H9 (cell line): Measurements from ENCODE around the gene LIPA. TPM values are rescaled to one million over a fixed set of nuclear protein-coding genes. Genes with fewer than 3 reads are reported as not detected.

Experiments
- DNase-seq: peaks from one replicate; pipeline ENCODE4 v3.0.0-alpha.2; 2017
- H2AFZ ChIP-seq: one replicate; pipeline ENCODE4 v1.6.1; 2013; ENCODE audit warnings: mild to moderate bottlenecking, low read length, control low read depth, moderate library complexity
- H2AK5ac ChIP-seq: 2 replicates; pipeline ENCODE4 v1.6.1; 2013; ENCODE audit warnings: low read length, control low read depth, mixed read lengths; ENCODE audit not compliant: insufficient read length
- H2BK120ac ChIP-seq: one replicate; pipeline ENCODE4 v1.6.1; 2013; ENCODE audit warnings: low read depth, mild to moderate bottlenecking, low read length, control low read depth, inconsistent platforms; ENCODE audit not compliant: poor library complexity, severe bottlenecking
- H2BK12ac ChIP-seq: 2 replicates; pipeline ENCODE4 v1.6.1; 2013; ENCODE audit warnings: low read length, control low read depth, mixed read lengths, low read depth; ENCODE audit not compliant: insufficient read length
- H2BK15ac ChIP-seq: 2 replicates; pipeline ENCODE4 v1.6.1; 2013; ENCODE audit warnings: low read depth, low read length, control low read depth
- H2BK20ac ChIP-seq: one replicate; pipeline ENCODE4 v1.6.1; 2013; ENCODE audit warnings: low read depth, mild to moderate bottlenecking, low read length, control low read depth, inconsistent platforms; ENCODE audit not compliant: poor library complexity, severe bottlenecking
- H2BK5ac ChIP-seq: 2 replicates; pipeline ENCODE4 v1.6.1; 2013; ENCODE audit warnings: low read length, control low read depth, mixed read lengths; ENCODE audit not compliant: insufficient read length
- H3K14ac ChIP-seq: 2 replicates; pipeline ENCODE4 v1.6.1; 2013; ENCODE audit warnings: low read length, control low read depth; ENCODE audit not compliant: insufficient read depth
- H3K18ac ChIP-seq: 2 replicates; pipeline ENCODE4 v1.6.1; 2013; ENCODE audit warnings: low read depth, mild to moderate bottlenecking, mixed read lengths, low read length, control low read depth; ENCODE audit not compliant: insufficient read length
- H3K23ac ChIP-seq: 2 replicates; pipeline ENCODE4 v1.6.1; 2013; ENCODE audit warnings: low read length, control low read depth, mixed read lengths, low read depth; ENCODE audit not compliant: insufficient read length
- H3K23me2 ChIP-seq: 2 replicates; pipeline ENCODE4 v1.6.1; 2013; ENCODE audit warnings: low read depth, mild to moderate bottlenecking, mixed read lengths, low read length, control low read depth; ENCODE audit not compliant: insufficient read length, poor library complexity, severe bottlenecking
- H3K27ac ChIP-seq: 2 replicates; pipeline ENCODE4 v1.5.1; 2013; ENCODE audit warnings: low read length, control low read depth, mixed read lengths, low read depth; ENCODE audit not compliant: insufficient read length
- H3K27me3 ChIP-seq: 2 replicates; pipeline ENCODE4 v1.6.1; 2013; ENCODE audit warnings: low read length, control low read depth, inconsistent platforms; ENCODE audit not compliant: insufficient read depth
- H3K4ac ChIP-seq: 2 replicates; pipeline ENCODE4 v1.6.1; 2013; ENCODE audit warnings: low read depth, mild to moderate bottlenecking, control low read depth, inconsistent platforms, low read length, moderate library complexity
- H3K4me1 ChIP-seq: 2 replicates; pipeline ENCODE4 v1.6.1; 2013; ENCODE audit warnings: low read length, control low read depth, inconsistent platforms; ENCODE audit not compliant: insufficient read depth
- H3K4me2 ChIP-seq: 2 replicates; pipeline ENCODE4 v1.6.1; 2013; ENCODE audit warnings: low read length, control low read depth, mixed read lengths; ENCODE audit not compliant: insufficient read length, insufficient read depth
- H3K56ac ChIP-seq: 2 replicates; pipeline ENCODE4 v1.6.1; 2013; ENCODE audit warnings: low read depth, mild to moderate bottlenecking, mixed read lengths, low read length, control low read depth; ENCODE audit not compliant: insufficient read length
- H3K79me1 ChIP-seq: 2 replicates; pipeline ENCODE4 v1.6.1; 2013; ENCODE audit warnings: low read depth, mild to moderate bottlenecking, moderate library complexity, low read length, control low read depth, inconsistent platforms; ENCODE audit not compliant: insufficient read depth, poor library complexity, severe bottlenecking
- H3K79me2 ChIP-seq: 2 replicates; pipeline ENCODE4 v1.6.1; 2013; ENCODE audit warnings: low read length, control low read depth, inconsistent platforms; ENCODE audit not compliant: insufficient read depth
- H3K9ac ChIP-seq: 2 replicates; pipeline ENCODE4 v1.6.1; 2013; ENCODE audit warnings: low read length, control low read depth, mixed read lengths; ENCODE audit not compliant: insufficient read length; ENCODE audit errors: extremely low read depth
- H3K9me3 ChIP-seq: one replicate; pipeline ENCODE4 v1.6.1; 2013; ENCODE audit warnings: low read depth, low read length, inconsistent platforms; ENCODE audit not compliant: control insufficient read depth
- H3T11ph ChIP-seq: one replicate; pipeline ENCODE4 v1.6.1; 2013; ENCODE audit warnings: mild to moderate bottlenecking, low read length, control low read depth, inconsistent platforms
- H4K20me1 ChIP-seq: one replicate; pipeline ENCODE4 v1.6.1; 2013; ENCODE audit not compliant: control insufficient read depth, insufficient read length, insufficient read depth
- H4K5ac ChIP-seq: 2 replicates; pipeline ENCODE4 v1.6.1; 2013; ENCODE audit warnings: low read depth, mild to moderate bottlenecking, mixed read lengths, low read length, control low read depth; ENCODE audit not compliant: insufficient read length
- H4K8ac ChIP-seq: replicated peaks from 2 replicates; pipeline ENCODE4 v1.6.1; 2013; ENCODE audit warnings: low read length, control low read depth, mixed read lengths, low read depth; ENCODE audit not compliant: insufficient read length
- H4K91ac ChIP-seq: 2 replicates; pipeline ENCODE4 v1.6.1; 2013; ENCODE audit warnings: low read depth, mild to moderate bottlenecking, moderate library complexity, mixed read lengths, low read length, control low read depth; ENCODE audit not compliant: insufficient read length
- H3K27ac Mint-ChIP-seq, 3 experiments: 2 replicates in 2 of 3; 3 replicates in 1 of 3; pipeline ENCODE4 v1.8.0; 2020 to 2021; ENCODE audit warnings: mixed read lengths in 3 of 3, mild to moderate bottlenecking in 1 of 3, moderate library complexity in 1 of 3
- H3K27me3 Mint-ChIP-seq: 2 replicates; pipeline ENCODE4 v1.8.0; 2021; ENCODE audit warnings: low read depth, mild to moderate bottlenecking, moderate library complexity, mixed read lengths
- H3K36me3 Mint-ChIP-seq, 3 experiments: 2 replicates in 2 of 3; 3 replicates in 1 of 3; pipeline ENCODE4 v1.8.0; 2020 to 2021; ENCODE audit warnings: low read depth in 3 of 3, mixed read lengths in 3 of 3; ENCODE audit not compliant: insufficient read depth in 1 of 3
- H3K4me1 Mint-ChIP-seq, 2 experiments: 2 replicates each; pipeline ENCODE4 v1.8.0; 2020; ENCODE audit warnings: mixed read lengths in 2 of 2
- H3K4me3 Mint-ChIP-seq, 2 experiments: 2 replicates in 1 of 2; 3 replicates in 1 of 2; pipeline ENCODE4 v1.8.0; 2020 to 2021; ENCODE audit warnings: mild to moderate bottlenecking in 2 of 2, mixed read lengths in 2 of 2, moderate library complexity in 1 of 2
- H3K9me3 Mint-ChIP-seq, 2 experiments: 2 replicates in 1 of 2; 3 replicates in 1 of 2; pipeline ENCODE4 v1.8.0; 2020; ENCODE audit warnings: mild to moderate bottlenecking in 2 of 2, mixed read lengths in 2 of 2, moderate library complexity in 1 of 2
- WGBS: extraction: QIAGEN DNeasy Blood & Tissue Kit; methylation state at CpG from one replicate; pipeline ENCODE4 v1.1.7; 2013; ENCODE audit warnings: missing lambda C conversion rate, low lambda C conversion rate, mixed read lengths; ENCODE audit not compliant: insufficient read length; ENCODE audit errors: extremely low coverage; 5-methylcytosine and 5-hydroxymethylcytosine counted together
- total RNA-seq: library from RNA; stranded (reverse); gene quantifications from 2 replicates; pipeline ENCODE4 v1.2.1, GENCODE V29; 2021
- TF ChIP-seq, protein P1 (sequence below): fragments of 200-600 bp; sonication (generic); conservative IDR thresholded peaks from 3 replicates; pipeline ENCODE4 v1.8.0; 2021; ENCODE audit warnings: antibody characterized with exemption, mild to moderate bottlenecking

The LIPA gene
- total RNA-seq, 1 experiment from 2014 or later, result 20.9 TPM

DNA sequence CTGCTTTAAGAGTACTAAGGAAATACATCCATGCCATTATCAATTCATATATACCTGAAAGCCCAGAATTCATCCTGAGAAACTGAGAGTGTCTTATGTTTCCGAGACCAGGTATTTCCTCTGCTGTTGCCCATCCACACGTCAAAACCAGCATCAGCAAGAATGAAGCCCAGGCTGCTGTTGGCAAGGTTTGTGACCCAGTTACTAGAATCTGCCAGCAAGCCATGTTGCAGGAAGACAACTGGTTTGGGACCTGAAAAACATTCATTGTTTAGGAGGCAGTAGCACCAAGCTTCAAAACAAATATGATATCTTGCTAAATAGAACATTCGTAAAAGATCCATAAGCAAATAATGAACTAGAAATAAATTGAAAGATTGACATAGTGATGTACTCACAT is 23.4 kb downstream of the LIPA start:
- Histone ChIP-seq H4K20me1 (no peaks in the 10 kb centered on the region), H3K27me3 (no peaks in the 10 kb centered on the region), H3K4me2 (no peak overlapping the region), H3T11ph (no peak overlapping the region), H3K4me1 (no peaks in the 10 kb centered on the region), H3K4ac (no peak overlapping the region), H4K5ac (no peak overlapping the region), H3K9ac (no peak overlapping the region), H3K9me3 (peaks cover 7% of the 10 kb centered on the region), H3K23me2 (no peaks in the 10 kb centered on the region), H2BK120ac (no peak overlapping the region), H2BK15ac (no peak overlapping the region), H2AK5ac (no peak overlapping the region), H3K27ac (no peak overlapping the region), H2BK12ac (no peak overlapping the region), H3K56ac (no peak overlapping the region), H4K91ac (no peak overlapping the region), H3K14ac (no peak overlapping the region), H3K18ac (no peak overlapping the region), H3K79me1 (no peaks in the 10 kb centered on the region), H3K23ac (no peak overlapping the region), H2AFZ (no peak overlapping the region), H2BK20ac (no peak overlapping the region), H4K8ac (no peak overlapping the region), H3K79me2 (no peaks in the 10 kb centered on the region), H2BK5ac (no peak overlapping the region)
- peaks cover 13 to 16% of the 10 kb centered on the region in 2 experiments for H3K9me3 Mint-ChIP-seq
- no CpG with 5 or more reads among the region's 3 CpGs for WGBS
- peaks cover 11 to 13% of the 10 kb centered on the region in 2 experiments for H3K4me1 Mint-ChIP-seq
- H3K4me3 Mint-ChIP-seq, result no peak overlapping the region
- H3K36me3 Mint-ChIP-seq, result peaks cover 24 to 29% (median 28%) of the 10 kb centered on the region in 3 experiments
- H3K27me3 Mint-ChIP-seq, result peaks cover 1% of the 10 kb centered on the region; the same call in 1 of the 2 replicates
- TF ChIP-seq, protein P1, sequence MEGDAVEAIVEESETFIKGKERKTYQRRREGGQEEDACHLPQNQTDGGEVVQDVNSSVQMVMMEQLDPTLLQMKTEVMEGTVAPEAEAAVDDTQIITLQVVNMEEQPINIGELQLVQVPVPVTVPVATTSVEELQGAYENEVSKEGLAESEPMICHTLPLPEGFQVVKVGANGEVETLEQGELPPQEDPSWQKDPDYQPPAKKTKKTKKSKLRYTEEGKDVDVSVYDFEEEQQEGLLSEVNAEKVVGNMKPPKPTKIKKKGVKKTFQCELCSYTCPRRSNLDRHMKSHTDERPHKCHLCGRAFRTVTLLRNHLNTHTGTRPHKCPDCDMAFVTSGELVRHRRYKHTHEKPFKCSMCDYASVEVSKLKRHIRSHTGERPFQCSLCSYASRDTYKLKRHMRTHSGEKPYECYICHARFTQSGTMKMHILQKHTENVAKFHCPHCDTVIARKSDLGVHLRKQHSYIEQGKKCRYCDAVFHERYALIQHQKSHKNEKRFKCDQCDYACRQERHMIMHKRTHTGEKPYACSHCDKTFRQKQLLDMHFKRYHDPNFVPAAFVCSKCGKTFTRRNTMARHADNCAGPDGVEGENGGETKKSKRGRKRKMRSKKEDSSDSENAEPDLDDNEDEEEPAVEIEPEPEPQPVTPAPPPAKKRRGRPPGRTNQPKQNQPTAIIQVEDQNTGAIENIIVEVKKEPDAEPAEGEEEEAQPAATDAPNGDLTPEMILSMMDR, result no peak
- no peak for DNase-seq
- no peak overlapping the region for H3K27ac Mint-ChIP-seq
